OCI-LY3 (cell line): ENCODE results near the gene ABI1.

Source experiments
- CTCF ChIP-seq: fragments of 200-600, 300-600 bp; sonication (generic); IDR thresholded peaks from 2 replicates; pipeline ENCODE4 v1.5.1; 2014; ENCODE audit warnings: antibody characterized with exemption, low read length, low read depth
- EZH2phosphoT487 ChIP-seq: fragments of 200-600 bp; shearing (Covaris generic); IDR thresholded peaks from 2 replicates; pipeline ENCODE4 v1.6.1; 2018; ENCODE audit warnings: antibody characterized with exemption, mixed run types, low read depth

- no peak for TF ChIP-seq CTCF
- no peak for TF ChIP-seq EZH2phosphoT487
Measured at GRCh38 chr10:26863351-26864076, 2.8 kb upstream of the ABI1 start.
